K562 (cell line): ENCODE measurements around the gene HPCAL1. TPM values are rescaled to one million over a fixed set of nuclear protein-coding genes. Genes with fewer than 3 reads are reported as not detected.

ENCODE experiments used
- ATAC-seq: fragments of 200-7000 bp; cut with Tn5 transposase; 3 replicates; pipeline ENCODE4 v1.9.1; 2020; ENCODE audit warnings: moderate library complexity
- BruUV-seq: library from RNA; stranded (reverse); fragments of 400-500 nt; replicated peaks from 2 replicates; lab custom pipeline; 2021; lab: Mats Ljungman, UMichigan
- CTCF ChIA-PET: fragments of 300-600 bp; formaldehyde crosslinking; extraction: SDS; loops from one replicate; lab custom pipeline; 2021; ENCODE audit warnings: low intra/inter-chr PET ratio; lab: Yijun Ruan, JAX
- POLR2A ChIA-PET: fragments of 300-600, 350-650 bp; sonication (Branson Sonifier 250); formaldehyde crosslinking; extraction: SDS; loops from one replicate; lab custom pipeline; 2021; ENCODE audit warnings: antibody characterized with exemption, inconsistent platforms; lab: Yijun Ruan, JAX
- DNase-seq, 4 experiments: peaks; one replicate each; pipeline versions ENCODE4 v3.0.0 to v3.0.0-alpha.2; 2011 to 2018; ENCODE audit warnings: low spot score in 3 of 4, mixed read lengths in 3 of 4; ENCODE audit errors: extremely low read depth in 1 of 4
- FAIRE-seq: peaks from 2 replicates; lab custom pipeline; 2011; peaks lifted over from hg19 to GRCh38; lab: Jason Lieb, UNC
- H2AFZ ChIP-seq: 2 replicates; pipeline ENCODE4 v1.6.0; 2011; ENCODE audit warnings: low read depth, low read length, control low read depth, inconsistent platforms
- H3K27ac ChIP-seq: fragments of 200-600 bp; 3 replicates; pipeline ENCODE4 v1.8.0; 2011; ENCODE audit warnings: low read depth, mild to moderate bottlenecking, control low read depth, inconsistent platforms, low read length, moderate library complexity, mixed read lengths; ENCODE audit errors: extremely low read depth
- H3K27me3 ChIP-seq, 2 experiments: fragments of 300-600 bp in 1 of 2; 2 replicates in 1 of 2; 3 replicates in 1 of 2; pipeline versions ENCODE4 v1.6.0 to v1.8.0; 2011; ENCODE audit warnings: inconsistent platforms in 2 of 2, low read length in 2 of 2, mild to moderate bottlenecking in 1 of 2, mixed read lengths in 1 of 2, moderate library complexity in 1 of 2; ENCODE audit not compliant: control insufficient read depth in 2 of 2, insufficient read depth in 2 of 2
- H3K36me3 ChIP-seq: fragments of 300-600 bp; 3 replicates; pipeline ENCODE4 v1.8.0; 2011; ENCODE audit warnings: mild to moderate bottlenecking, low read length, inconsistent platforms; ENCODE audit not compliant: control insufficient read depth, insufficient read depth
- H3K4me1 ChIP-seq, 2 experiments: fragments of 200-600 bp in 1 of 2; replicated peaks in 1 of 2; 2 replicates in 1 of 2; 3 replicates in 1 of 2; pipeline versions ENCODE4 v1.5.1 to v1.8.0; 2011; ENCODE audit warnings: inconsistent platforms in 2 of 2, low read length in 2 of 2, mild to moderate bottlenecking in 1 of 2, mixed read lengths in 1 of 2, moderate library complexity in 1 of 2; ENCODE audit not compliant: control insufficient read depth in 2 of 2, insufficient read depth in 2 of 2
- H3K4me2 ChIP-seq: 2 replicates; pipeline ENCODE4 v1.6.1; 2011; ENCODE audit warnings: low read length, control low read depth, inconsistent platforms, mixed read lengths; ENCODE audit not compliant: insufficient read depth
- H3K4me3 ChIP-seq: fragments of 200-600 bp; sonication (generic), shearing (Covaris generic); 2 replicates; pipeline ENCODE4 v1.5.1; 2016; ENCODE audit warnings: control low read depth, inconsistent platforms
- H3K79me2 ChIP-seq: fragments of 200-600 bp; 3 replicates; pipeline ENCODE4 v1.8.0; 2011; ENCODE audit warnings: low read length, inconsistent platforms; ENCODE audit not compliant: control insufficient read depth, insufficient read depth
- H3K9ac ChIP-seq, 2 experiments: 2 replicates each; pipeline versions ENCODE4 v1.6.0 to v1.6.1; 2011; ENCODE audit warnings: low read depth in 2 of 2, low read length in 2 of 2, control low read depth in 1 of 2, inconsistent platforms in 1 of 2, mild to moderate bottlenecking in 1 of 2, mixed read lengths in 1 of 2; ENCODE audit not compliant: insufficient read depth in 1 of 2
- H3K9me1 ChIP-seq: one replicate; pipeline ENCODE4 v1.6.0; 2011; ENCODE audit warnings: inconsistent platforms, mild to moderate bottlenecking, low read length, moderate library complexity; ENCODE audit not compliant: control insufficient read depth, insufficient read depth
- H3K9me3 ChIP-seq: replicated peaks from 2 replicates; pipeline ENCODE4 v1.5.1; 2011; ENCODE audit warnings: low read depth, low read length, inconsistent platforms; ENCODE audit not compliant: control insufficient read depth, insufficient read depth
- H4K20me1 ChIP-seq: replicated peaks from 2 replicates; pipeline ENCODE4 v1.6.1; 2011; ENCODE audit warnings: low read length, inconsistent platforms, mixed read lengths; ENCODE audit not compliant: control insufficient read depth, insufficient read depth
- ATF1 ChIP-seq, 2 experiments: fragments of 450-650 bp in 1 of 2; IDR thresholded peaks; 2 replicates each; pipeline ENCODE4 v1.6.1; 2016; ENCODE audit warnings: missing compliant biosample characterization in 1 of 2, missing genetic modification characterization in 1 of 2
- ATF7 ChIP-seq: fragments of 450-650 bp; IDR thresholded peaks from 2 replicates; pipeline ENCODE4 v1.7.1; 2014; ENCODE audit warnings: mild to moderate bottlenecking, moderate library complexity
- BCOR ChIP-seq: fragments of 450-650 bp; IDR thresholded peaks from 2 replicates; pipeline ENCODE4 v1.6.1; 2016
- CEBPB ChIP-seq: fragments of 450-650 bp; IDR thresholded peaks from 2 replicates; pipeline ENCODE4 v1.6.1; 2016; ENCODE audit warnings: missing genetic modification characterization, missing compliant biosample characterization
- CEBPG ChIP-seq, 3 experiments: fragments of 200-800 bp in 1 of 3; sonication (Bioruptor generic) in 1 of 3; sonication (generic) in 1 of 3; formaldehyde crosslinking in 1 of 3; IDR thresholded peaks in 2 of 3; conservative IDR thresholded peaks in 1 of 3; 2 replicates each; pipeline versions ENCODE4 v1.6.1 to v1.8.0; 2016 to 2022; ENCODE audit warnings: missing compliant biosample characterization in 2 of 3, missing genetic modification characterization in 2 of 3, mild to moderate bottlenecking in 1 of 3, missing genetic modification reagents in 1 of 3
- CHD1 ChIP-seq: fragments of 200-600 bp; sonication (generic); IDR thresholded peaks from one replicate; pipeline ENCODE4 v1.6.1; 2012; ENCODE audit warnings: mild to moderate bottlenecking, moderate library complexity, low read length, inconsistent platforms
- DNMT1 ChIP-seq: fragments of 450-650 bp; IDR thresholded peaks from 2 replicates; pipeline ENCODE4 v1.6.1; 2016; ENCODE audit warnings: antibody characterized with exemption, mild to moderate bottlenecking
- EGR1 ChIP-seq: fragments of 450-650 bp; conservative IDR thresholded peaks from 2 replicates; pipeline ENCODE4 v1.6.1; 2017; ENCODE audit warnings: mild to moderate bottlenecking
- ESRRB ChIP-seq: fragments of 250-450 bp; sonication (Bioruptor Pico); IDR thresholded peaks from 2 replicates; pipeline ENCODE4 v1.5.0; 2020; ENCODE audit warnings: mild to moderate bottlenecking, moderate library complexity, borderline replicate concordance
- IFI16 ChIP-seq: fragments of 250-450 bp; sonication (Bioruptor Pico); IDR thresholded peaks from 2 replicates; pipeline ENCODE4 v2.1.2; 2022; ENCODE audit warnings: mild to moderate bottlenecking, inconsistent platforms
- KAT2B ChIP-seq: IDR thresholded peaks from one replicate; pipeline ENCODE4 v1.6.1; 2012; ENCODE audit warnings: low read depth, mild to moderate bottlenecking, control low read depth, inconsistent platforms, low read length, moderate library complexity
- MECOM ChIP-seq: fragments of 250-450 bp; sonication (Bioruptor Pico); IDR thresholded peaks from 2 replicates; pipeline ENCODE4 v1.8.0; 2022; ENCODE audit warnings: inconsistent platforms
- MYNN ChIP-seq, 2 experiments: sonication (generic); formaldehyde crosslinking in 1 of 2; IDR thresholded peaks; 2 replicates each; pipeline versions ENCODE4 v1.5.0 to v1.6.1; 2016 to 2020; ENCODE audit warnings: antibody characterized with exemption in 1 of 2, missing genetic modification reagents in 1 of 2
- TOE1 ChIP-seq, 2 experiments: fragments of 450-650 bp in 1 of 2; sonication (generic) in 1 of 2; formaldehyde crosslinking in 1 of 2; IDR thresholded peaks; 2 replicates each; pipeline versions ENCODE4 v1.7.1 to v1.8.0; 2016 to 2022; ENCODE audit warnings: borderline replicate concordance in 2 of 2, mild to moderate bottlenecking in 2 of 2, antibody characterized with exemption in 1 of 2, inconsistent platforms in 1 of 2, low read depth in 1 of 2, missing genetic modification reagents in 1 of 2, moderate library complexity in 1 of 2
- YBX1 ChIP-seq: fragments of 450-650 bp; IDR thresholded peaks from 2 replicates; pipeline ENCODE4 v1.7.1; 2016; ENCODE audit warnings: mild to moderate bottlenecking
- ZBTB34 ChIP-seq: fragments of 250-450 bp; sonication (Bioruptor Pico); IDR thresholded peaks from 2 replicates; pipeline ENCODE4 v1.8.0; 2021; ENCODE audit warnings: mild to moderate bottlenecking, moderate library complexity
- ZNF263 ChIP-seq: sonication (generic); formaldehyde crosslinking; IDR thresholded peaks from 2 replicates; pipeline ENCODE4 v1.8.0; 2022; ENCODE audit warnings: mild to moderate bottlenecking, missing genetic modification reagents, borderline replicate concordance
- ZNF274 ChIP-seq: IDR thresholded peaks from 2 replicates; pipeline ENCODE4 v1.6.1; 2011; ENCODE audit warnings: low read depth, mild to moderate bottlenecking, low read length, moderate library complexity, borderline replicate concordance
- ZNF408 ChIP-seq: fragments of 250-450 bp; sonication (Bioruptor Pico); IDR thresholded peaks from 2 replicates; pipeline ENCODE4 v1.4.0; 2020; ENCODE audit warnings: low read depth, mild to moderate bottlenecking, moderate library complexity
- WGBS: fragments of 100-300 bp; shearing (Covaris generic); methylation state at CpG from one replicate; pipeline ENCODE4 v1.1.6; 2016; ENCODE audit warnings: low coverage, mixed read lengths; ENCODE audit not compliant: insufficient coverage; ENCODE audit errors: missing lambda C conversion rate; 5-methylcytosine and 5-hydroxymethylcytosine counted together
- in situ Hi-C: fragments of 300-500 bp; cut with MboI; formaldehyde crosslinking; loops from 4 replicates; pipeline ENCODE4 v1.15.0; 2018; ENCODE audit warnings: inconsistent platforms, mixed read lengths
- intact Hi-C: fragments of 100-400 bp; cut with micrococcal nuclease; formaldehyde crosslinking; loops from 2 replicates; pipeline ENCODE4 v1.14.2; 2022
- polyA plus RNA-seq, 8 experiments: library from polyadenylated mRNA; depleted of rRNA in 4 of 8; stranded (reverse) in 5 of 8; unstranded in 3 of 8; fragments of >200 nt; fragmentation: Nextera tagmentation in 2 of 8; fragmentation: Illumina TruSeq in 1 of 8; extraction: Ambion mirVana in 2 of 8; extraction: Trizol in 1 of 8; gene quantifications; 2 replicates each; pipeline versions ENCODE4 v1.2.1 to v1.2.3, GENCODE V29; 2011 to 2014; ENCODE audit warnings: inconsistent platforms in 1 of 8, missing spikeins in 1 of 8
- total RNA-seq, 7 experiments: library from RNA; depleted of rRNA in 6 of 7; stranded (reverse); fragments of >200 nt in 6 of 7; fragmentation: Illumina TruSeq in 2 of 7; extraction: Trizol in 2 of 7; gene quantifications; 2 replicates each; pipeline versions ENCODE4 v1.2.1 to v1.2.3, GENCODE V29; 2011 to 2021; ENCODE audit warnings: low replicate concordance in 1 of 7

The HPCAL1 gene
- total and polyA plus RNA-seq, 9 of the 15 experiments (the other 6 are each of a cell fraction or from before 2014, with no cell fraction given), result 2.7 to 65.5 (median 23.9) TPM

GRCh38 chr2:10449486-10449831 lies 146.8 kb downstream of the HPCAL1 start (continued):
- no peak for TF ChIP-seq CHD1
- TF ChIP-seq BCOR, result no peak
- no peak for TF ChIP-seq TOE1 (IDR thresholded peaks at IDR 0.05; ENCODE audit: borderline replicate concordance)
- no peak for TF ChIP-seq TOE1 (CRISPR knock-in tag; IDR thresholded peaks at IDR 0.05; ENCODE audit: borderline replicate concordance, low read depth)
- no peak for TF ChIP-seq DNMT1
- TF ChIP-seq, all 486 proteins: peak for 3

GRCh38 chr2:10449838-10450691 lies 147.4 kb downstream of the HPCAL1 start:
- POLR2A ChIA-PET, result interaction anchor here (0.6 to 7.0 kb wide), 7 partner anchors 11 to 207 kb away, joined by 3 to 54 read pairs (median 4); no protein-coding TSS in a partner anchor
- peak overlapping the region; percentile 43; the same call in 1 of the 2 replicates for H2AFZ ChIP-seq
- H4K20me1 ChIP-seq, result peaks cover 24% of the 10 kb centered on the region
- H3K4me3 ChIP-seq, result peak overlapping the region; percentile 71; the same call in 1 of the 2 replicates
- H3K9ac ChIP-seq, result peak overlapping the region; percentile 97 to 98
- ATAC-seq, result no peak
- peak overlapping the region; percentile 97; the same call in 2 of the 3 replicates for H3K27ac ChIP-seq
- WGBS, result 47% methylated on average over 21 of the region's 22 CpGs
- FAIRE-seq, result peak; percentile 49
- H3K4me1 ChIP-seq, result peaks cover 17 to 34% of the 10 kb centered on the region in 2 experiments; a peak in 4 of 5 replicates
- CTCF ChIA-PET, result no interaction called here
- H3K36me3 ChIP-seq, result peaks cover 18% of the 10 kb centered on the region
- H3K4me2 ChIP-seq, result peak overlapping the region; percentile 93
- in situ Hi-C loops, result no loop called here
- H3K9me3 ChIP-seq, result no peaks in the 10 kb centered on the region
- intact Hi-C loops, result no loop called here
- no TSS peak for BruUV-seq
- peaks cover 0 to 6% of the 10 kb centered on the region in 2 experiments; a peak in 1 of 5 replicates for H3K27me3 ChIP-seq
- H3K79me2 ChIP-seq, result peaks cover 44% of the 10 kb centered on the region
- no peaks in the 10 kb centered on the region for H3K9me1 ChIP-seq
- DNase-seq, result no peak
- TF ChIP-seq ZNF408, result no peak
- no peak for TF ChIP-seq ZNF274
- TF ChIP-seq IFI16 (CRISPR knock-in tag), result no peak
- no peak for TF ChIP-seq KAT2B
- TF ChIP-seq YBX1, result no peak
- no peak for TF ChIP-seq ZBTB34 (CRISPR knock-in tag)
- peak; percentile 51; the same call in 1 of the 2 replicates for TF ChIP-seq ATF7
- no peak for TF ChIP-seq MYNN (IDR thresholded peaks at IDR 0.05)
- no peak for TF ChIP-seq MYNN (CRISPR knock-in tag; IDR thresholded peaks at IDR 0.05)
- TF ChIP-seq ATF1 (CRISPR knock-in tag; IDR thresholded peaks at IDR 0.05), result no peak
- 0 out of 2 replicates have a peak, but pooled peaks have one; percentile 10 for TF ChIP-seq ATF1 (tag; IDR thresholded peaks at IDR 0.05)
- TF ChIP-seq ESRRB, result no peak
- no peak for TF ChIP-seq ZNF263 (CRISPR knock-in tag)
- peak; percentile 67 for TF ChIP-seq CEBPB (tag)
- TF ChIP-seq CEBPG (CRISPR knock-in tag; IDR thresholded peaks at IDR 0.05), result 0 out of 2 replicates have a peak, but pooled peaks have one; percentile 42
- peak; percentile 33 to 49; a peak in 2 of 4 replicates for TF ChIP-seq CEBPG (tag; conservative IDR thresholded peaks at IDR 0.05 in 1 of 2, IDR thresholded peaks at IDR 0.05 in 1 of 2)
- TF ChIP-seq EGR1, result peak; percentile 23; the same call in 1 of the 2 replicates
- no peak for TF ChIP-seq MECOM (CRISPR knock-in tag)
